GM15510 (cell line): Measurements from ENCODE around the gene KRTAP5-1.
"Not testable (repeated sequence)": the region's sequence is repeated elsewhere in the genome, so short reads cannot be mapped to it uniquely, and the experiment has no call there.

Source experiments
- POLR2A ChIP-seq: IDR thresholded peaks from 3 replicates; pipeline ENCODE4 v1.6.1; 2011; ENCODE audit warnings: borderline replicate concordance; ENCODE audit not compliant: insufficient read length; ENCODE audit errors: extremely low read depth

Gene KRTAP5-1, protein sequence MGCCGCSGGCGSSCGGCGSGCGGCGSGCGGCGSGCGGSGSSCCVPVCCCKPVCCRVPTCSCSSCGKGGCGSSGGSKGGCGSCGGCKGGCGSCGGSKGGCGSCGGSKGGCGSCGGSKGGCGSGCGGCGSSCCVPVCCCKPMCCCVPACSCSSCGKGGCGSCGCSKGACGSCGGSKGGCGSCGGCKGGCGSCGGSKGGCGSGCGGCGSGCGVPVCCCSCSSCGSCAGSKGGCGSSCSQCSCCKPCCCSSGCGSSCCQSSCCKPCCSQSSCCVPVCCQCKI

DNA sequence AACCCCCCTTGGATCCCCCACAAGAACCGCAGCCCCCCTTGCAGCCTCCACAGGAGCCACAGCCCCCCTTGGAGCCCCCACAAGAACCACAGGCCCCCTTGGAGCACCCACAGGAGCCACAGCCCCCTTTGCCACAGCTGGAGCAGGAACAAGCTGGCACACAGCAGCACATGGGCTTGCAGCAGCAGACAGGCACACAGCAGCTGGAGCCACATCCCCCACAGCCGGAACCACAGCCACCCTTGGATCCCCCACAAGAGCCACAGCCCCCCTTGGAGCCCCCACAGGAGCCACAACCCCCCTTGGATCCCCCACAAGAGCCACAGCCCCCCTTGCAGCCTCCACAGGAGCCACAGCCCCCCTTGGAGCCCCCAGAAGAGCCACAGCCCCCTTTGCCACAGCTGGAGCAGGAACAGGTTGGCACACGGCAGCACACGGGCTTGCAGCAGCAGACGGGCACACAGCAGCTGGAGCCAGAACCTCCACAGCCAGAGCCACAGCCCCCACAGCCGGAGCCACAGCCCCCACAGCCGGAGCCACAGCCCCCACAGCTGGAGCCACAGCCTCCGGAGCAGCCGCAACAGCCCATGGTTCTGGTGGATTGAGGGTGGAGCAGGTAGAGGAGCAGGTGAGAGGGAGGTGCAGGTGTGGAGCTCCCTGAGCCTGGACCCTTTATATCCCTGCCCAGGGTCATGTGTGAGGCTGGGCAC is at the start of gene KRTAP5-1:
KRTAP5-1 (minus strand) TSS at position 623 of the 710 bp plus-strand sequence; CDS start at position 589, 34 bp downstream.
- not testable (repeated sequence) for TF ChIP-seq POLR2A

DNA sequence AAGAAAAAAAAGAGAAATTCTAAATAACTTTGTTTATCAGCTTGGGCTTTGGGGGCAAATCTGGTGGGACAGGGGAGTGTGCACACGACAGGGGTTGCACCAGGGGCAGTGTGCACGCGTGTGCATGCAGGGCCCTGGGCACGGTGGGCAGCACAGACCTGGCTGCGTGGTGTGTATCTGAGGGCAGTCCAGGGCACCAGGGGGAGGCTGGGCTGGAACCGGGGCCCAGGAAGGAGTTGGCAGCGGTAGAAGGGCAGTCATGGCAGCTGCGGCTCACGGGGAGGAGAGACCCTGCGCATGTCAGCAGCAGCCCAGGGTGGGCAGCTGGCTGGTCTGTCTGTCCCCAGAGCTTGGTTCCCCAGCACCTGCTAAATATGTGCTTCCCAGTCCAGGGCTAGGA is 48.8 kb upstream of the KRTAP5-1 start:
- TF ChIP-seq POLR2A, result no peak

DNA sequence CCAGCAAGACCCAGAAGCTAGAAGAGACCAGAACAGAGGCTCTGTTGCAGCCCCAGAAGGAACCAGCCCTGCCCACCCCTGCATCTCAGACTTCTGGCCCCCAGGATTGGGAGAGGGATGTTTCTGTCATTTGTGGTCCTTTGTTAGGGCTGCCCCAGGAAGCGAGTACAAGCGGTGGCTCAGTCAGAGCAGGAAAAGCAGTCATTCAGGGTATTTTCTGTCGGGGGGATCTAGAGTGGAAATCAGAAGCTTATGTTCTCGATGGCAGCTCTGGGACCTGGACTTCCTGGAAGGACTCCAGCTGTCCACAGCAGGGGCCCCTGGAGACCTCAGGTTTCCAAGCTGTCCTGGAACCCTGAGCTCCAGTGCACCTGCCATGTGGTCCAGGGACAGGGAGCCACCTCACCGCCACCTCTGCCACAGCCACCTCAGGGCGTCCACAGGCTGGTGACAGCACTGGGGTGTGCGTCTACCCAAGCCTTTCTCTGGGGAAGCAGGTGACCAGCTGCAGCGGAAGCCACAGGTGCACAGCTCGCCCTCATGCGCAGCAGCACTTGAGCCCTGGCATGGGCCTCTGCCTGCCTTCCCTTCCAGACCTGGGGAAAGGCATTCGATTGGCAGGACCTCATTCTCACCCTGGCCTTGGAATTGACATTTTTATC is 47.1 kb upstream of the KRTAP5-1 start:
- TF ChIP-seq POLR2A, result no peak

DNA sequence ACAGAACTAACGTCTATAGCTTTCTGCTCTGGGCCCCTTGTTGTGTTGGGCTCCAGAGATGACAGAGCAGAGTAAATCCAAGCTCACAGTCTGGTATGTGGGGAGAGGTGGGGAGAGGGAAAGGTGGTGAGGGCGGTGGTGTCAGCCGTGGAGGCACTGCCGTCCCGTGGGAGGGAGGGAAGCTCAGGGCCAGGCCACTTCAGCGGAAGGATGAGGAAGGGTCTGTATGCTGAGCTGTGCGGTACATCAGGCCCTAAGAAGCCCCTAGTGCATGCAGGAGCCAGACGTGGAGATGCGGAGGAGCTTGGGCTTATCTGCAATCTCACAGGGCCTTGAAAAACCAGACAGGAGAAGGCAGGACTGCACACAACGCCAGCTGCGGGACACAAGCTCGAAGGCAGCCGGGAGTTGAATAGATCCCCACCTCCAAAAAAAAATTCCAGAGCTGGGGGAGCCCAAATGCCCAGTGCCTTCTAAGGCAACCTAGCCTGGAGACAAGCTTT is 46.0 kb upstream of the KRTAP5-1 start:
- no peak for TF ChIP-seq POLR2A

DNA sequence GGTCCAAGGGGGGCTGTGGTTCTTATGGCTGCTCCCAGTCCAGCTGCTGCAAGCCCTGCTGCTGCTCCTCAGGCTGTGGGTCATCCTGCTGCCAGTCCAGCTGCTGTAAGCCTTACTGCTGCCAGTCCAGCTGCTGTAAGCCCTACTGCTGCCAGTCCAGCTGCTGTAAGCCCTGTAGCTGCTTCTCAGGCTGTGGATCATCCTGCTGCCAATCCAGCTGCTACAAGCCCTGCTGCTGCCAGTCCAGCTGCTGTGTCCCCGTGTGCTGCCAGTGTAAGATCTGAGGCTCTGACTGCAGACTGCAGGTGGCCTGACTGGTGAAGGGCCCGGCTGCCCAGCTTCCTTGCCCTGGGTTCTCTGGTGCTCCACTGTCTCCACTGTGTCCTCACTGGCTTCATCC is 45.2 kb upstream of the KRTAP5-1 start:
- TF ChIP-seq POLR2A, result no peak

- TF ChIP-seq POLR2A, result no peak
These were observed 44.5 kb upstream of the KRTAP5-1 start, which contains the start of gene KRTAP5-5 for GRCh38 chr11:1629326-1630185. TSS of gene KRTAP5-5 (plus strand) at chr11:1629775. CDS start at chr11:1629841, 66 bp downstream.

GRCh38 chr11:1628506-1629325 is 43.6 kb upstream of the KRTAP5-1 start:
- TF ChIP-seq POLR2A, result no peak

DNA sequence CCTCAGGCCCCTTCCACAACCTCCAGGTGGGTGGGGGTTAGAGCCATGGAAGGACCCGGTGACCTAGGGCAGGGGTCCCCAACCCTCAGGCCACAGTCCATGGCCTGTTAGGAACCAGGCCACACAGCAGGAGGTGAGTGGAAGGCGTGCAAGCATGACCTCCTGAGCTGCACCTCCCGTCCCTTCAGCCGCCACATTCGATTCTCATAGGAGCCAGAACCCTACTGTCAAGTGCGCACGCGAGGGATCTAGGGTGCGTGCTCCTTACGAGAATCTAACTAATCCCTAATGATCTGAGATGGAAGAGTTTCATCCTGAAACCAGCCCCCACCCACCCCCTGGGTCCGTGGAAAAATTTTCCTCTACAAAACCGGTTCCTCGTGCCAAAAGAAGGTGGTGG is 40.5 kb upstream of the KRTAP5-1 start:
- no peak for TF ChIP-seq POLR2A

DNA sequence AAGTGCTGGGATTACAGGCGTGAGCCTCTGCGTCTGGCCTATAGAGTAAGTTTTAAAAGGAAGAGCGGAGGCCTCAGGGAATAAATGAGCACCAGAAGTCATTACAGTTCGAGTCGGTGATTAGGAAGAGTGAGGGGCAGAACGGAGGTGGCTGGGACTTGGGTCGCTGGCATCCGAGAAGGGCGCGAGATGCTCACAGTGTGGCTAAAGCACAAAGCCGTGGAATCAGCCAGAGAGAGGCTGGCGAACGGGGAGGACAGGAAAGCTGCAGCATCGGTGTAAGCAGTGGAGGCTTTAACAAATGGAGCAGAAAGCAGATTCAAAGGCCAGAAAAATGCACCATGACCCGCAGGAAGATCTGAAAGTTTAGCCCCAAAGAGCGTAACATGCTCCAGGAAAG is 39.5 kb upstream of the KRTAP5-1 start:
- TF ChIP-seq POLR2A, result no peak

GRCh38 chr11:1623716-1624115 is 38.6 kb upstream of the KRTAP5-1 start:
- TF ChIP-seq POLR2A, result no peak

- no peak for TF ChIP-seq POLR2A
These were observed 37.0 kb upstream of the KRTAP5-1 start, which contains the start of gene KRTAP5-4 for GRCh38 chr11:1622086-1622485. TSS of gene KRTAP5-4 (minus strand) at chr11:1622138. CDS start at chr11:1622093, 45 bp downstream.

GRCh38 chr11:1619449-1619848 is 34.4 kb upstream of the KRTAP5-1 start:
- no peak for TF ChIP-seq POLR2A

DNA sequence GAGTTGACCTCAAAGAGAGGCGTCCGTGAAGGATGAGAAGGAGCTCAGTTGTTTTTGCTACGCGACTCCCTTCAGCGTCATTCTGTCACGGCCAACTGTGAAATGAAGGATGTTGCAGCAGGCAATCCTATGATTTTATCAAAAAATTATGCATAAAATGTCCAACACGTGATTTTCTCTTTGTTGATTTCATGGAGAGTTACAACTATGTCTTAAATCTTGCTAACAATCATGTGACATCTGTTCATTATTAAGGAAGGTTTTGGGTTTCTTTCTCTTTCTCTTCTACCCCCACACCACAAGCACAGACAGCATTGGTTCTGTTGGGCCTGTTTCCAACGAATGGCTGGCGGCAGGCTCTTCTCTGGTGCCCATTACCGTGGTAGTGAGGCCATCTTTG is 33.1 kb upstream of the KRTAP5-1 start:
- TF ChIP-seq POLR2A, result no peak
